Endothelial cell of umbilical vein (primary cell): ENCODE results near the gene CS. TPM values are rescaled to one million over a fixed set of nuclear protein-coding genes. Genes with fewer than 3 reads are reported as not detected.

Source experiments
- BruUV-seq: library from RNA; stranded (reverse); fragments of 400-500 nt; replicated peaks from 2 replicates; lab custom pipeline; 2021; lab: Mats Ljungman, UMichigan
- CTCF ChIA-PET: fragments of 300-600, 350-600 bp; sonication (Branson Sonifier 250); formaldehyde crosslinking; loops from one replicate; lab custom pipeline; 2021; ENCODE audit warnings: antibody characterized with exemption, inconsistent platforms; lab: Charles Lee
- POLR2A ChIA-PET: fragments of 300-600, 350-600 bp; sonication (Branson Sonifier 250); formaldehyde crosslinking; loops from one replicate; lab custom pipeline; 2021; ENCODE audit warnings: antibody characterized with exemption, inconsistent platforms; lab: Charles Lee
- DNase-seq: peaks from one replicate; pipeline ENCODE4 v3.0.0-alpha.2; 2011; ENCODE audit warnings: low read depth, low spot score
- FAIRE-seq: peaks from 2 replicates; lab custom pipeline; 2011; peaks lifted over from hg19 to GRCh38; lab: Jason Lieb, UNC
- H2AFZ ChIP-seq: 2 replicates; pipeline ENCODE4 v1.6.0; 2012; ENCODE audit warnings: low read depth, low read length, control low read depth, inconsistent platforms
- H3K27ac ChIP-seq: 2 replicates; pipeline ENCODE4 v1.5.1; 2011; ENCODE audit warnings: low read depth, mild to moderate bottlenecking, control low read depth, low read length, moderate library complexity; ENCODE audit not compliant: insufficient read depth
- H3K27me3 ChIP-seq, 2 experiments: 2 replicates each; pipeline versions ENCODE4 v1.6.0 to v1.6.1; 2011; ENCODE audit warnings: low read length in 2 of 2, mixed read lengths in 1 of 2; ENCODE audit not compliant: control insufficient read depth in 2 of 2, insufficient read depth in 2 of 2
- H3K36me3 ChIP-seq, 2 experiments: 2 replicates in 1 of 2; 3 replicates in 1 of 2; pipeline ENCODE4 v1.5.1; 2011; ENCODE audit warnings: low read length in 2 of 2, mild to moderate bottlenecking in 1 of 2, moderate library complexity in 1 of 2; ENCODE audit not compliant: control insufficient read depth in 2 of 2, insufficient read depth in 2 of 2; ENCODE audit errors: extremely low read depth in 1 of 2
- H3K4me1 ChIP-seq: 3 replicates; pipeline ENCODE4 v1.5.1; 2011; ENCODE audit warnings: mild to moderate bottlenecking, low read length; ENCODE audit not compliant: control insufficient read depth, insufficient read depth; ENCODE audit errors: extremely low read depth
- H3K4me2 ChIP-seq: 2 replicates; pipeline ENCODE4 v1.6.1; 2011; ENCODE audit warnings: low read length, control low read depth, mixed read lengths; ENCODE audit not compliant: insufficient read depth
- H3K4me3 ChIP-seq, 3 experiments: fragments of 200-600 bp in 1 of 3; sonication (generic), shearing (Covaris generic) in 1 of 3; replicated peaks in 1 of 3; 2 replicates each; pipeline ENCODE4 v1.5.1; 2011 to 2016; ENCODE audit warnings: control low read depth in 3 of 3, low read length in 3 of 3, mild to moderate bottlenecking in 2 of 3, inconsistent platforms in 1 of 3, low read depth in 1 of 3, moderate library complexity in 1 of 3; ENCODE audit not compliant: insufficient read depth in 1 of 3
- H3K79me2 ChIP-seq: 2 replicates; pipeline ENCODE4 v1.6.0; 2012; ENCODE audit warnings: low read length, inconsistent platforms; ENCODE audit not compliant: control insufficient read depth, insufficient read depth
- H3K9ac ChIP-seq: replicated peaks from 2 replicates; pipeline ENCODE3; 2011; ENCODE audit warnings: low read length, control low read depth; ENCODE audit not compliant: insufficient read depth; ENCODE audit errors: extremely low read depth
- H3K9me1 ChIP-seq: replicated peaks from 3 replicates; pipeline ENCODE4 v1.6.0; 2011; ENCODE audit warnings: mild to moderate bottlenecking, low read length; ENCODE audit not compliant: control insufficient read depth, insufficient read depth; ENCODE audit errors: extremely low read depth
- H3K9me3 ChIP-seq: replicated peaks from 2 replicates; pipeline ENCODE4 v1.5.1; 2012; ENCODE audit warnings: low read length, inconsistent platforms; ENCODE audit not compliant: control insufficient read depth, insufficient read depth
- H4K20me1 ChIP-seq: replicated peaks from 2 replicates; pipeline ENCODE3; 2011; ENCODE audit warnings: mild to moderate bottlenecking, low read length; ENCODE audit not compliant: control insufficient read depth, insufficient read depth; ENCODE audit errors: extremely low read depth
- EZH2 ChIP-seq: IDR thresholded peaks from 2 replicates; pipeline ENCODE4 v1.6.1; 2012; ENCODE audit warnings: borderline replicate concordance, low read depth, mild to moderate bottlenecking, moderate library complexity, low read length, inconsistent platforms; ENCODE audit not compliant: severe bottlenecking
- FOS ChIP-seq: IDR thresholded peaks from 2 replicates; pipeline ENCODE4 v1.6.1; 2011; ENCODE audit warnings: mild to moderate bottlenecking, low read length, moderate library complexity, borderline replicate concordance; ENCODE audit not compliant: insufficient read depth
- GATA2 ChIP-seq: IDR thresholded peaks from 2 replicates; pipeline ENCODE4 v1.7.0; 2011; ENCODE audit warnings: low read depth, mild to moderate bottlenecking, moderate library complexity, mixed read lengths, low read length; ENCODE audit not compliant: insufficient read length, insufficient read depth
- JUN ChIP-seq: IDR thresholded peaks from 2 replicates; pipeline ENCODE4 v1.6.1; 2011; ENCODE audit warnings: borderline replicate concordance, low read depth; ENCODE audit not compliant: insufficient read length, insufficient read depth
- MYC ChIP-seq: IDR thresholded peaks from one replicate; pipeline ENCODE4 v1.6.1; 2011; ENCODE audit warnings: mild to moderate bottlenecking, low read depth, low read length
- POLR2A ChIP-seq: IDR thresholded peaks from 2 replicates; pipeline ENCODE4 v1.6.1; 2012; ENCODE audit warnings: low read depth, mild to moderate bottlenecking, control low read depth, low read length
- POLR2AphosphoS5 ChIP-seq: IDR thresholded peaks from 2 replicates; pipeline ENCODE4 v1.6.1; 2012; ENCODE audit warnings: low read depth, mild to moderate bottlenecking, control low read depth, low read length, moderate library complexity; ENCODE audit not compliant: insufficient read depth
- dilution Hi-C: fragments of 300-500 bp; cut with MboI; formaldehyde crosslinking; loops from one replicate; pipeline ENCODE4 v1.15.0; 2019; ENCODE audit warnings: low sequenced_read_pairs; ENCODE audit not compliant: extremely low pct_ligation_motif_present
- intact Hi-C: fragments of 100-400 bp; cut with micrococcal nuclease; formaldehyde crosslinking; loops from one replicate; pipeline ENCODE4 v1.10.0; 2022
- polyA plus RNA-seq, 4 experiments: library from polyadenylated mRNA; depleted of rRNA in 3 of 4; stranded (reverse) in 3 of 4; unstranded in 1 of 4; fragments of >200 nt; gene quantifications; 2 replicates each; pipeline versions ENCODE4 v1.2.1 to v1.2.3, GENCODE V29; 2011 to 2012; ENCODE audit warnings: missing spikeins in 1 of 4
- total RNA-seq: library from RNA; stranded (reverse); gene quantifications from 2 replicates; pipeline ENCODE4 v1.2.3, GENCODE V29; 2021
- TF ChIP-seq, protein P1 (sequence below): IDR thresholded peaks from 2 replicates; pipeline ENCODE4 v1.6.1; 2011; ENCODE audit not compliant: insufficient read depth, insufficient read length
- TF ChIP-seq, protein P2 (sequence below), 2 donors: IDR thresholded peaks; 1 replicate in 1 of 2; 2 replicates in 1 of 2; pipeline ENCODE4 v1.5.1; 2011; ENCODE audit warnings: low read length in 2 of 2, mild to moderate bottlenecking in 2 of 2, moderate library complexity in 2 of 2, control low read depth in 1 of 2, inconsistent platforms in 1 of 2, low read depth in 1 of 2; ENCODE audit not compliant: insufficient read depth in 1 of 2; ENCODE audit errors: extremely low read depth in 1 of 2

Gene CS
- total and polyA plus RNA-seq, 2 donors (not counting 3 experiments of a cell fraction or from before 2014, with no cell fraction given): 129 to 312 TPM

DNA sequence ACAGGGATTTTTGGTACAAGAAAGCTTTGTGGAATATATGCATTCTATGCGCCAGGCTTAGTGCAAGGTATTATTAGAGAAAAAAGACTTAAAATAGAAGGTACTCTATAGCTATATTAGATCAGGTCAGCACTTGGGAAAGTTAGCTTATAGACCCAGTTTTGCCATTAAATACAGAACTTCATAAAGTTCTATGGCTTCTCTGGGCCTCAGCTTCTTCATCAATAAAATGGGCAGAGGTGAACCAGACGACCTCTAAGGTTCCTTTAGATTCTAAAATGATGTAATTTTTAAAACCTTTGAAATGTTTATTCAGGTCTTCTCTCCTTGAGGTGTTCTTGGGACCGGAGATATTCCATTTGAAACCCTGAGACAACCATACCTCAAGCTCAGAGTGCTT, 8.6 kb upstream of the CS start:
- no TSS peak for BruUV-seq
- Histone ChIP-seq H3K4me2 (no peak overlapping the region), H3K9ac (no peak overlapping the region), H3K27me3 (no peaks in the 10 kb centered on the region), H2AFZ (no peak overlapping the region), H3K79me2 (no peaks in the 10 kb centered on the region), H4K20me1 (no peaks in the 10 kb centered on the region), H3K9me1 (no peaks in the 10 kb centered on the region), H3K4me1 (no peaks in the 10 kb centered on the region), H3K4me3 (no peak overlapping the region), H3K9me3 (no peaks in the 10 kb centered on the region), H3K36me3 (peaks cover 8 to 10% of the 10 kb centered on the region in 2 experiments), H3K27ac (no peak overlapping the region)
- FAIRE-seq: no peak
- ChIA-PET CTCF (interaction anchor here (0.9 kb wide), 1 partner anchor 14 kb away, joined by 4 read pairs; no protein-coding TSS in a partner anchor), POLR2A (no interaction called here)
- dilution Hi-C loops (no loop called here), intact Hi-C loops (no loop called here)
- no peak for TF ChIP-seq POLR2AphosphoS5
- TF ChIP-seq MYC: no peak
- no peak for TF ChIP-seq JUN
- no peak for TF ChIP-seq FOS
- TF ChIP-seq GATA2: no peak
- TF ChIP-seq, protein P1, sequence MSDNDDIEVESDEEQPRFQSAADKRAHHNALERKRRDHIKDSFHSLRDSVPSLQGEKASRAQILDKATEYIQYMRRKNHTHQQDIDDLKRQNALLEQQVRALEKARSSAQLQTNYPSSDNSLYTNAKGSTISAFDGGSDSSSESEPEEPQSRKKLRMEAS: no peak
- no peak for TF ChIP-seq EZH2
- TF ChIP-seq, protein P2, sequence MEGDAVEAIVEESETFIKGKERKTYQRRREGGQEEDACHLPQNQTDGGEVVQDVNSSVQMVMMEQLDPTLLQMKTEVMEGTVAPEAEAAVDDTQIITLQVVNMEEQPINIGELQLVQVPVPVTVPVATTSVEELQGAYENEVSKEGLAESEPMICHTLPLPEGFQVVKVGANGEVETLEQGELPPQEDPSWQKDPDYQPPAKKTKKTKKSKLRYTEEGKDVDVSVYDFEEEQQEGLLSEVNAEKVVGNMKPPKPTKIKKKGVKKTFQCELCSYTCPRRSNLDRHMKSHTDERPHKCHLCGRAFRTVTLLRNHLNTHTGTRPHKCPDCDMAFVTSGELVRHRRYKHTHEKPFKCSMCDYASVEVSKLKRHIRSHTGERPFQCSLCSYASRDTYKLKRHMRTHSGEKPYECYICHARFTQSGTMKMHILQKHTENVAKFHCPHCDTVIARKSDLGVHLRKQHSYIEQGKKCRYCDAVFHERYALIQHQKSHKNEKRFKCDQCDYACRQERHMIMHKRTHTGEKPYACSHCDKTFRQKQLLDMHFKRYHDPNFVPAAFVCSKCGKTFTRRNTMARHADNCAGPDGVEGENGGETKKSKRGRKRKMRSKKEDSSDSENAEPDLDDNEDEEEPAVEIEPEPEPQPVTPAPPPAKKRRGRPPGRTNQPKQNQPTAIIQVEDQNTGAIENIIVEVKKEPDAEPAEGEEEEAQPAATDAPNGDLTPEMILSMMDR (IDR thresholded peaks at IDR 0.05; ENCODE audit: extremely low read depth in 1 of 2, insufficient read depth in 1 of 2, low read depth in 1 of 2, low read length in 2 of 2): no peak
- no peak for TF ChIP-seq POLR2A
- DNase-seq: no peak
